Cardiac fibroblast (primary cell): ENCODE measurements around the gene AWAT1.
"Not testable (repeated sequence)": the region's sequence is repeated elsewhere in the genome, so short reads cannot be mapped to it uniquely, and the experiment has no call there.

Source experiments
- DNase-seq, 2 donors: peaks; one replicate each; pipeline versions ENCODE4 v3.0.0 to v3.0.0-alpha.2; 2010; ENCODE audit warnings: low read depth in 2 of 2
- H3K4me3 ChIP-seq, 2 donors: replicated peaks in 1 of 2; 1 replicate in 1 of 2; 2 replicates in 1 of 2; pipeline ENCODE4 v1.5.1; 2011; ENCODE audit warnings: low read depth in 2 of 2, low read length in 2 of 2, mild to moderate bottlenecking in 2 of 2, moderate library complexity in 1 of 2
- CTCF ChIP-seq: IDR thresholded peaks from one replicate; pipeline ENCODE4 v1.5.1; 2011; ENCODE audit warnings: low read depth, mild to moderate bottlenecking, low read length, inconsistent platforms

Gene AWAT1

GRCh38 chrX:70226048-70226447 lies 8.4 kb upstream of the AWAT1 start:
- H3K4me3 ChIP-seq: no peak overlapping the region
- DNase-seq: no peak
- TF ChIP-seq CTCF: no peak

- TF ChIP-seq CTCF: no peak
- no peak overlapping the region for H3K4me3 ChIP-seq
These were observed 7.8 kb upstream of the AWAT1 start for GRCh38 chrX:70226687-70227086.

GRCh38 chrX:70231666-70232065 lies 2.8 kb upstream of the AWAT1 start:
- no peak overlapping the region for H3K4me3 ChIP-seq
- no peak for TF ChIP-seq CTCF
- peak in 1 of 2 donors; percentile 51 for DNase-seq

More at GRCh38 chrX:70226687-70227086, 7.8 kb upstream of the AWAT1 start:
- no peak for DNase-seq

- no peak for DNase-seq
- TF ChIP-seq CTCF: no peak
- no peak overlapping the region for H3K4me3 ChIP-seq
These were observed 6.3 kb downstream of the AWAT1 start for GRCh38 chrX:70240751-70241150.

GRCh38 chrX:70241501-70241900 lies 7.0 kb downstream of the AWAT1 start:
- no peak overlapping the region for H3K4me3 ChIP-seq
- TF ChIP-seq CTCF: no peak
- no peak for DNase-seq

GRCh38 chrX:70243601-70244000 lies 9.1 kb downstream of the AWAT1 start:
- not testable (repeated sequence) for H3K4me3 ChIP-seq

GRCh38 chrX:70244881-70245280 lies 10.4 kb downstream of the AWAT1 start:
- no peak for DNase-seq
- H3K4me3 ChIP-seq: no peak overlapping the region
- TF ChIP-seq CTCF: no peak

More at GRCh38 chrX:70243601-70244000, 9.1 kb downstream of the AWAT1 start:
- DNase-seq: peak in 1 of 2 donors; percentile 22

- TF ChIP-seq CTCF: no peak
- no peak overlapping the region for H3K4me3 ChIP-seq
These were observed 12.8 kb downstream of the AWAT1 start for GRCh38 chrX:70247252-70247651.

More at GRCh38 chrX:70247252-70247651, 12.8 kb downstream of the AWAT1 start:
- DNase-seq: no peak
